Epithelial cell of proximal tubule (primary cell): ENCODE measurements around the gene CDRT4. TPM values are rescaled to one million over a fixed set of nuclear protein-coding genes. Genes with fewer than 3 reads are reported as not detected.

Source experiments
- DNase-seq: peaks from one replicate; pipeline ENCODE4 v3.0.0-alpha.2; 2011; ENCODE audit warnings: low read depth
- H3K4me3 ChIP-seq: 2 replicates; pipeline ENCODE4 v1.5.1; 2011; ENCODE audit warnings: low read depth, mild to moderate bottlenecking, low read length
- total RNA-seq: library from RNA; depleted of rRNA; stranded (reverse); fragments of >200 nt; gene quantifications from 2 replicates; pipeline ENCODE4 v1.2.3, GENCODE V29; 2015
- TF ChIP-seq, protein P1 (sequence below): conservative IDR thresholded peaks from 2 replicates; pipeline ENCODE4 v1.5.1; 2012; ENCODE audit warnings: low read depth, mild to moderate bottlenecking, low read length

CDRT4 gene
- total RNA-seq, 1 donor from 2014 or later, result 6.7 TPM

DNA sequence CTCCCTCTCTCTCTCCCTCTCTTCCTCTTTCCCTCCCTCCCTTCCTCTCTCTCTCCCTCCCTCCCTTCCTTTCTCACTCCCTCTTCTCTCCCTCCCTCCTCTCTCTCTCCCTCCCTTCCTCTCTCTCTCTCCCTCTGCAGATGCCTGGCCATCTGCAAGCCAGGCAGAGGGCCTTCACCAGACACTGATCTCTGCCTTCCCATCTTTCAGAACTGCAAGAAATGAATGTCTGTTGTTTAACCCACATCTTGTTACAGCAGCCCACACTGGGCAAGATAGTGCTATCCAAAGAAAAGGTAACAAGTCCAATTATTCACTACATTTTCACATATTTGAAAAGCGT, 26.2 kb upstream of the CDRT4 start:
- TF ChIP-seq, protein P1, sequence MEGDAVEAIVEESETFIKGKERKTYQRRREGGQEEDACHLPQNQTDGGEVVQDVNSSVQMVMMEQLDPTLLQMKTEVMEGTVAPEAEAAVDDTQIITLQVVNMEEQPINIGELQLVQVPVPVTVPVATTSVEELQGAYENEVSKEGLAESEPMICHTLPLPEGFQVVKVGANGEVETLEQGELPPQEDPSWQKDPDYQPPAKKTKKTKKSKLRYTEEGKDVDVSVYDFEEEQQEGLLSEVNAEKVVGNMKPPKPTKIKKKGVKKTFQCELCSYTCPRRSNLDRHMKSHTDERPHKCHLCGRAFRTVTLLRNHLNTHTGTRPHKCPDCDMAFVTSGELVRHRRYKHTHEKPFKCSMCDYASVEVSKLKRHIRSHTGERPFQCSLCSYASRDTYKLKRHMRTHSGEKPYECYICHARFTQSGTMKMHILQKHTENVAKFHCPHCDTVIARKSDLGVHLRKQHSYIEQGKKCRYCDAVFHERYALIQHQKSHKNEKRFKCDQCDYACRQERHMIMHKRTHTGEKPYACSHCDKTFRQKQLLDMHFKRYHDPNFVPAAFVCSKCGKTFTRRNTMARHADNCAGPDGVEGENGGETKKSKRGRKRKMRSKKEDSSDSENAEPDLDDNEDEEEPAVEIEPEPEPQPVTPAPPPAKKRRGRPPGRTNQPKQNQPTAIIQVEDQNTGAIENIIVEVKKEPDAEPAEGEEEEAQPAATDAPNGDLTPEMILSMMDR, result no peak
- no peak for DNase-seq
- no peak overlapping the region for H3K4me3 ChIP-seq

DNA sequence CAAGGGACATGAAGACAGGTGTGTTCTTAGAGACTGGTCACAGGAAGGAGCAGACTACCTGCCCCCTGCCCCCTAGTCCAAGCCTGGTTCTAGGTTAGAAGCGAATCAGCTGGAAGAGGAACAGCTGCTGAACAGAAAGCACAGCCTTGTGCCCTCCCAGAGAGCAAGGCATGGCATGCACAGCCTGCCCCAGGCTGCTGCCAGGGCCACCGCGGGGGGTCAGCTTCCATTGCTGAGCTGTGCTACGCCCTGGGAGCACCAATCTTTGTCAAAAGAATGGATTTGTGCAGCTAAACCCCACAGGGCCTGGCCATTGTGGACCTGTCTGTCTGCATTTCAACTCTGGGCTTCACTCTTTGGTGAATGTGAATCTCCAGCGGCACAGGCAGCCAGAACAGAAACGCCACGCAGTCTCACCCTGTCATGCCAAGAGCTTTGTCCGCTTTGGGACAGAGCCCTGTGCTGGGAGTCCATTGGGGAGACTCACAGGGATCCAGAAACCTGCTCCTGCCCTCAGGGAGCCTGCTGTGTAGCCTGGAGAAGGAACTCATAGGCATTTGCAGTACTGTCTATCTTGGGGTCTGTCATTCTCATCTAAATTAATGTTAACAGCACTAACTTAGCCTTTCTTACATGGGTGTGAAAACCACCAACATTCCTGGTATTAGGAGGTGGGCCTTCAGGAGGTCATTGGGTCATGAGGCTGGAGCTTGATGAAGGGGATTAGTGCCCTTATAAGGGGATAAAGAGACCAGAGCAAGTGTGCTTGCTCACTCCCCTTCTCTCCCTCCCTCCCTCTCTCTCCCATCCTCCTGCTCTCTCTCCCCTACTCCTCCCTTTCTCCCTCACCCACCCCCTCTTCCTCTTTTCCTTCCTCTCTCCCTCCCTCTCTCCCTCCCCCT, 25.6 kb upstream of the CDRT4 start:
- DNase-seq, result no peak
- TF ChIP-seq, protein P1, result no peak
- no peak overlapping the region for H3K4me3 ChIP-seq

DNA sequence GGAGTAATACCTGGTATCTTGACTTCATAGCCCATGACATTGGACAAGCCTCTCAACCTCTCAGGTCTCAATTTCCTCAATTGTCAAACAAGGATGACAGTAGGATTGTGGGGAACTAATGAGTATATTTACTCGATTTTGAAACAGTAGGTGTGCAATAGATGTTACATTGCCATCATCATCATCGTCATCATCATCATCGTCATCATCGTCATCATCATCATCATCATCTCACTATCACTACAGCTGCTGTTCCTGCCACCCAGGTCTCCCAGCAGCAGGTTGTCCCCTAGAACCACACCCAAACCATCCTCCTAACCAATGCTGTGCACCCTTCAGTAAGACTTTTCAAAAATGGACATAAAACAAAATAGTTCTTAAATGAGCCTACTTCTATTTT, 24.8 kb upstream of the CDRT4 start:
- TF ChIP-seq, protein P1, result no peak
- no peak overlapping the region for H3K4me3 ChIP-seq
- no peak for DNase-seq

DNA sequence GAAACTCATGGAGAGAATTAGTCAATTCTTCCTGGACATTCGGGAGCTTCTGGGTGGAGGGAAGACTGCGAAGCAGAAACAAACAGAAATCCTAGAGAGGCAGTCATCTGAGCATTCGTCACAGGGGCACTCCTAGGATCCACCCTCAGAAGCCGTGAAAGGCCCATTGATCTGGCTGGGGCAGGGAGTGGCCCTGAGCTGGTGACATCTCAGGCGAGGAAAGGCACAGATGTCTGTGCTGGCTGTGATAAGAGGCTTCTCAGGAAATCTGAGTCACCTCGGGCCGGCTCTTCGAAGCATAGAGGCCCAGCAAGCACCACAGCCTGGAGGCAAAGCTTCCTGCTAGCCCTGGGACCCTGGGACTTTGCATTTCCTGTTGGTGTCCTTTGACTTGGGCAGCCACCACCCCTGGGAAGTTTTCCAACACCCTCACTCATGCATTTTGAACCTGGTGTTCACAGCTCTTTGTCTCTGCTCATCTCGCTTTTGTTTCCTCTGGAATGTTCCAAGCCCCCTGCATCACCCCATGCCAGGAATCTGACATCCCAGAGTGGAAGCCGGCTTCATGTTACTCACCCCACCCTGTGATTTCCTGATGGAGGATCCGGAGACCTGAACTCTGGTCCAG, 23.3 kb upstream of the CDRT4 start:
- DNase-seq, result no peak
- TF ChIP-seq, protein P1, result no peak
- H3K4me3 ChIP-seq, result no peak overlapping the region

DNA sequence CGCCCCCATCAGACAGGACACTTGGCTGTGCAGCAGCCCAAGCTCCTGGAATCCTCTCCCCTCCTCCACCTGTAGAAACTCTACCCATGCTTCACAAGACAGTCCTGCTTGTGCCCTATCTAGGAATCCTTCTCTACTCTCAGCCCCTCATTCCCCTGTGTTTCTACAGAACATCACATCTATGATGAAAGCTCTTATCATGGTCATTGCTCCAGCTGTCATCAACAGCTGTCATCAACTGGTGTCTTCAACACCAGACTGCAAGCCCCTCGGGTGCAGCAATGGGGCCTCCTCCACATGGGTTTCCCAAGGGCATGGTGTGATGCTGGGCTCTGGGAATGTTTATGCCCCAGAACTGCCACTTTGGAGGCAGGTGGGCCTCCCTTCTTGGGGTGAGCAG, 21.1 kb upstream of the CDRT4 start:
- TF ChIP-seq, protein P1, result no peak
- no peak overlapping the region for H3K4me3 ChIP-seq
- no peak for DNase-seq

DNA sequence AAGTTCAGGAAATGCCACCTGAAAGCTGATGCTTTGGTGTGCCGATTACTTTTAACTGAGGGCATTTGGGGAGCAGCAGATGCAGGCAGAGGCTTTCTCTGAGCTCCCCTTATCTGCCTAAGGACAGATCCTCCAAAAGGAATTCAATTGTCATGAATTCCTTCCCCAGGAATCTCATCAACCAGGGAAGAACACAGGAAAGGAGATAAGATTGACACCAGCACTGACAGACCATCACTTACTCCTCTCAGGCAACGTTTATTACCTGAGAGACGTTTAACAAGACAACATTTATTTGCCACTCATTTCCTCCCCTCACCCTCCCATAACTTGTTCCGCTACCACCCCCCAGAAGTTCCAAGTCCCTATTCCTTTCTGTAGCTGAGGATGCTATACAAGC, 17.6 kb upstream of the CDRT4 start:
- no peak overlapping the region for H3K4me3 ChIP-seq
- TF ChIP-seq, protein P1, result no peak
- no peak for DNase-seq
